WTC11 (cell line): ENCODE results near the gene KLHL29. TPM values are rescaled to one million over a fixed set of nuclear protein-coding genes. Genes with fewer than 3 reads are reported as not detected.

Experiments
- ATAC-seq: fragments of 200-7000 bp; cut with Tn5 transposase; 2 replicates; pipeline ENCODE4 v1.10.0; 2021; ENCODE audit warnings: mild to moderate bottlenecking, moderate library complexity
- CTCF ChIA-PET: fragments of 300-600 bp; sonication (Branson Sonifier 250); formaldehyde crosslinking; loops from one replicate; lab custom pipeline; 2021; ENCODE audit warnings: antibody characterized with exemption; lab: Charles Lee
- POLR2A ChIA-PET: fragments of 350-600 bp; sonication (Branson Sonifier 250); formaldehyde crosslinking; loops from one replicate; lab custom pipeline; 2021; ENCODE audit warnings: antibody characterized with exemption; lab: Charles Lee
- DNase-seq: peaks from one replicate; pipeline ENCODE4 v3.0.0; 2021; ENCODE audit warnings: low spot score
- H3K27ac Mint-ChIP-seq: 2 replicates; pipeline ENCODE4 v1.8.0; 2021; ENCODE audit warnings: mixed read lengths
- H3K27me3 Mint-ChIP-seq: 2 replicates; pipeline ENCODE4 v1.8.0; 2021; ENCODE audit warnings: low read depth, mild to moderate bottlenecking, moderate library complexity, mixed read lengths
- H3K36me3 Mint-ChIP-seq: 2 replicates; pipeline ENCODE4 v1.8.0; 2021; ENCODE audit warnings: mixed read lengths
- H3K4me1 Mint-ChIP-seq: 2 replicates; pipeline ENCODE4 v1.8.0; 2022; ENCODE audit warnings: mixed read lengths
- H3K4me3 Mint-ChIP-seq: 2 replicates; pipeline ENCODE4 v1.8.0; 2021; ENCODE audit warnings: mild to moderate bottlenecking, moderate library complexity, mixed read lengths
- H3K9me3 Mint-ChIP-seq: 2 replicates; pipeline ENCODE4 v1.8.0; 2021; ENCODE audit warnings: mixed read lengths
- AFF4 ChIP-seq: sonication (generic); formaldehyde crosslinking; IDR thresholded peaks from 2 replicates; pipeline ENCODE4 v1.8.1; 2023; ENCODE audit warnings: mild to moderate bottlenecking, missing genetic modification reagents, borderline replicate concordance
- AR ChIP-seq: fragments of 250-450 bp; sonication (Bioruptor Pico); IDR thresholded peaks from 2 replicates; pipeline ENCODE4 v1.9.0; 2021; ENCODE audit warnings: mild to moderate bottlenecking
- ATF6 ChIP-seq: sonication (generic); formaldehyde crosslinking; IDR thresholded peaks from 2 replicates; pipeline ENCODE4 v1.8.1; 2023; ENCODE audit warnings: mild to moderate bottlenecking, missing genetic modification reagents
- CDX4 ChIP-seq: fragments of 250-450 bp; sonication (Bioruptor Pico); IDR thresholded peaks from 2 replicates; pipeline ENCODE4 v1.9.0; 2021; ENCODE audit warnings: moderate library complexity, mild to moderate bottlenecking, inconsistent platforms, borderline replicate concordance
- CREB1 ChIP-seq: sonication (generic); formaldehyde crosslinking; IDR thresholded peaks from 2 replicates; pipeline ENCODE4 v1.8.0; 2023; ENCODE audit warnings: mild to moderate bottlenecking, missing genetic modification reagents
- CTCF ChIP-seq: fragments of 200-600 bp; IDR thresholded peaks from 2 replicates; pipeline ENCODE4 v1.8.0; 2022; ENCODE audit warnings: antibody characterized with exemption
- E2F4 ChIP-seq: sonication (generic); formaldehyde crosslinking; IDR thresholded peaks from 2 replicates; pipeline ENCODE4 v1.8.1; 2022; ENCODE audit warnings: low read depth, mild to moderate bottlenecking, moderate library complexity, missing genetic modification reagents, borderline replicate concordance
- ETV6 ChIP-seq: sonication (generic); formaldehyde crosslinking; IDR thresholded peaks from 2 replicates; pipeline ENCODE4 v1.8.1; 2022; ENCODE audit warnings: mild to moderate bottlenecking, missing genetic modification reagents
- FOXK1 ChIP-seq: sonication (generic); formaldehyde crosslinking; IDR thresholded peaks from 2 replicates; pipeline ENCODE4 v1.8.0; 2022; ENCODE audit warnings: mild to moderate bottlenecking, moderate library complexity, missing genetic modification reagents
- FOXP4 ChIP-seq: sonication (generic); formaldehyde crosslinking; IDR thresholded peaks from 2 replicates; pipeline ENCODE4 v1.8.0; 2022; ENCODE audit warnings: mild to moderate bottlenecking, missing genetic modification reagents
- GRHL2 ChIP-seq: fragments of 250-450 bp; sonication (Bioruptor Pico); IDR thresholded peaks from 2 replicates; pipeline ENCODE4 v1.8.0; 2022; ENCODE audit warnings: mild to moderate bottlenecking, moderate library complexity; ENCODE audit not compliant: insufficient replicate concordance, severe bottlenecking
- GTF2I ChIP-seq: fragments of 250-450 bp; sonication (Bioruptor Pico); conservative IDR thresholded peaks from 2 replicates; pipeline ENCODE4 v1.4.0; 2021; ENCODE audit warnings: mild to moderate bottlenecking
- IRF2 ChIP-seq: sonication (generic); formaldehyde crosslinking; IDR thresholded peaks from 2 replicates; pipeline ENCODE4 v1.8.0; 2022; ENCODE audit warnings: low read depth, missing genetic modification reagents, borderline replicate concordance
- PRDM15 ChIP-seq: sonication (generic); formaldehyde crosslinking; IDR thresholded peaks from 2 replicates; pipeline ENCODE4 v1.8.0; 2022; ENCODE audit warnings: missing genetic modification reagents
- PRRX2 ChIP-seq: fragments of 250-450 bp; sonication (Bioruptor Pico); IDR thresholded peaks from 2 replicates; pipeline ENCODE4 v1.8.0; 2021; ENCODE audit warnings: mild to moderate bottlenecking
- ZSCAN18 ChIP-seq: fragments of 250-450 bp; sonication (Bioruptor Pico); IDR thresholded peaks from 2 replicates; pipeline ENCODE4 v2.1.2; 2022; ENCODE audit warnings: mild to moderate bottlenecking, moderate library complexity
- total RNA-seq: library from RNA; stranded (reverse); gene quantifications from 3 replicates; pipeline ENCODE4 v1.2.3, GENCODE V29; 2021

Gene KLHL29
- total RNA-seq, 1 experiment from 2014 or later = 7.1 TPM

GRCh38 chr2:23534771-23535170 lies 149.8 kb downstream of the KLHL29 start (continued):
- TF ChIP-seq PRDM15 (CRISPR knock-in tag) (no peak), FOXK1 (CRISPR knock-in tag) (no peak), E2F4 (no peak), GRHL2 (CRISPR knock-in tag) (no peak), GTF2I (no peak), CDX4 (CRISPR knock-in tag) (no peak), ETV6 (CRISPR knock-in tag) (no peak), FOXP4 (CRISPR knock-in tag) (no peak), ZSCAN18 (CRISPR knock-in tag) (no peak), AFF4 (no peak)
- TF ChIP-seq, all 79 proteins: peak for 0

GRCh38 chr2:23536326-23536725 lies 151.3 kb downstream of the KLHL29 start:
- Mint-ChIP-seq H3K4me3 (no peak overlapping the region), H3K4me1 (peaks cover 26% of the 10 kb centered on the region), H3K36me3 (no peaks in the 10 kb centered on the region), H3K27me3 (no peaks in the 10 kb centered on the region), H3K27ac (no peak overlapping the region), H3K9me3 (no peaks in the 10 kb centered on the region)
- ChIA-PET POLR2A (no interaction called here), CTCF (no interaction called here)
- ATAC-seq (no peak), DNase-seq (no peak)
- TF ChIP-seq CTCF = no peak
- TF ChIP-seq CREB1 (CRISPR knock-in tag) = no peak
- TF ChIP-seq GRHL2 (CRISPR knock-in tag) = no peak
- no peak for TF ChIP-seq ATF6 (CRISPR knock-in tag)
- no peak for TF ChIP-seq IRF2
- TF ChIP-seq AR (CRISPR knock-in tag) = no peak
- TF ChIP-seq PRRX2 = no peak
